ENCODE measurements around the gene SDCCAG8. TPM values are rescaled to one million over a fixed set of nuclear protein-coding genes. Genes with fewer than 3 reads are reported as not detected.

Gene SDCCAG8
- total RNA-seq, 4 donors from 2014 or later = 30.2 to 46.4 (median 36.7) TPM

- Histone ChIP-seq H3K4me1 (peaks cover 0 to 8% (median 0%) of the 10 kb centered on the region in 3 donors), H3K4me3 (no peak overlapping the region), H3K27ac (no peak overlapping the region), H3K36me3 (peaks cover 0 to 29% of the 10 kb centered on the region in 2 donors), H3K27me3 (no peaks in the 10 kb centered on the region), H3K9me3 (no peaks in the 10 kb centered on the region)
- no peak for TF ChIP-seq POLR2A (IDR thresholded peaks at IDR 0.05)
- no peak for TF ChIP-seq POLR2AphosphoS5 (IDR thresholded peaks at IDR 0.05)
- no peak for TF ChIP-seq EP300 (IDR thresholded peaks at IDR 0.05)
- TF ChIP-seq CTCF (IDR thresholded peaks at IDR 0.05) = no peak
- ATAC-seq = no peak
Measured at GRCh38 chr1:243218059-243218458, 37.8 kb upstream of the SDCCAG8 start.

- H3K4me1 ChIP-seq = peaks cover 0 to 11% (median 0%) of the 10 kb centered on the region in 3 donors
- H3K27me3 ChIP-seq = no peaks in the 10 kb centered on the region
- 80 to 94% methylated on average over 2 of the region's 2 CpGs for WGBS, 2 donors (ENCODE audit: low coverage in 1 of 2)
- H3K27ac ChIP-seq = no peak overlapping the region
- H3K4me3 ChIP-seq = no peak overlapping the region
- peaks cover 0 to 10% of the 10 kb centered on the region in 2 donors for H3K36me3 ChIP-seq
- no peak for TF ChIP-seq POLR2AphosphoS5 (IDR thresholded peaks at IDR 0.05)
- ATAC-seq = no peak
- peaks cover 0 to 26% (median 5%) of the 10 kb centered on the region in 3 donors for H3K9me3 ChIP-seq
Measured at GRCh38 chr1:243227622-243228021, 28.2 kb upstream of the SDCCAG8 start.

- peaks cover 0 to 19% (median 0%) of the 10 kb centered on the region in 3 donors for H3K4me1 ChIP-seq
- H3K27me3 ChIP-seq = no peaks in the 10 kb centered on the region
- H3K27ac ChIP-seq = no peak overlapping the region
- ATAC-seq = no peak
- H3K9me3 ChIP-seq = peaks cover 0 to 26% (median 5%) of the 10 kb centered on the region in 3 donors
- WGBS, 2 donors (ENCODE audit: low coverage in 1 of 2) = 78 to 83% methylated on average over 1 of the region's 1 CpG
- no peak overlapping the region for H3K4me3 ChIP-seq
- H3K36me3 ChIP-seq = no peaks in the 10 kb centered on the region
- TF ChIP-seq POLR2AphosphoS5 (IDR thresholded peaks at IDR 0.05) = no peak
- no peak for TF ChIP-seq EP300 (IDR thresholded peaks at IDR 0.05)
- no peak for TF ChIP-seq POLR2A (IDR thresholded peaks at IDR 0.05)
- TF ChIP-seq CTCF (IDR thresholded peaks at IDR 0.05) = no peak
Measured at GRCh38 chr1:243229526-243229925, 26.3 kb upstream of the SDCCAG8 start.

- peaks cover 1 to 22% (median 8%) of the 10 kb centered on the region in 3 donors for H3K4me1 ChIP-seq
- no peaks in the 10 kb centered on the region for H3K36me3 ChIP-seq
- H3K27ac ChIP-seq = no peak overlapping the region
- H3K27me3 ChIP-seq = no peaks in the 10 kb centered on the region
- TF ChIP-seq EP300 (IDR thresholded peaks at IDR 0.05) (no peak), POLR2AphosphoS5 (IDR thresholded peaks at IDR 0.05) (no peak), POLR2A (IDR thresholded peaks at IDR 0.05) (no peak), CTCF (IDR thresholded peaks at IDR 0.05) (no peak)
- ATAC-seq = no peak
- H3K9me3 ChIP-seq = peaks cover 0 to 26% (median 5%) of the 10 kb centered on the region in 3 donors
- no peak overlapping the region for H3K4me3 ChIP-seq
Measured at GRCh38 chr1:243230914-243231313, 24.9 kb upstream of the SDCCAG8 start.

GRCh38 chr1:243233908-243234307, 21.9 kb upstream of the SDCCAG8 start:
- Histone ChIP-seq H3K4me3 (no peak overlapping the region), H3K4me1 (peaks cover 9 to 39% (median 17%) of the 10 kb centered on the region in 3 donors), H3K9me3 (peaks cover 0 to 26% (median 5%) of the 10 kb centered on the region in 3 donors), H3K27me3 (no peaks in the 10 kb centered on the region), H3K27ac (no peak overlapping the region), H3K36me3 (peaks cover 0 to 7% of the 10 kb centered on the region in 2 donors)
- 34 to 79% methylated on average over 2 of the region's 2 CpGs for WGBS, 2 donors (ENCODE audit: low coverage in 1 of 2)
- ATAC-seq = no peak
- no peak for TF ChIP-seq EP300 (IDR thresholded peaks at IDR 0.05)
- TF ChIP-seq CTCF (IDR thresholded peaks at IDR 0.05) = no peak
- no peak for TF ChIP-seq POLR2A (IDR thresholded peaks at IDR 0.05)
- no peak for TF ChIP-seq POLR2AphosphoS5 (IDR thresholded peaks at IDR 0.05)

All from gastroesophageal sphincter (tissue), 4 donors.